Activated CD4-positive, alpha-beta memory T cell treated with anti-CD3 and anti-CD28 coated beads, Interleukin-2, amount 10 ng/mL, durations not matched to agents 7 days and 5 days (primary cell): ENCODE data around the gene GRAPL. TPM values are rescaled to one million over a fixed set of nuclear protein-coding genes. Genes with fewer than 3 reads are reported as not detected.
"Not testable (repeated sequence)": the region's sequence is repeated elsewhere in the genome, so short reads cannot be mapped to it uniquely, and the experiment has no call there.

ENCODE experiments used
- CTCF ChIA-PET: fragments of 350-600 bp; sonication (Branson Sonifier 250); formaldehyde crosslinking; loops from one replicate; lab custom pipeline; 2021; ENCODE audit warnings: antibody characterized with exemption, inconsistent platforms; lab: Charles Lee
- POLR2A ChIA-PET: fragments of 350-600 bp; sonication (Branson Sonifier 250); formaldehyde crosslinking; loops from one replicate; lab custom pipeline; 2021; ENCODE audit warnings: antibody characterized with exemption; lab: Charles Lee
- DNase-seq: peaks from one replicate; pipeline ENCODE4 v3.0.0-alpha.2; 2020
- H3K27ac Mint-ChIP-seq: one replicate; pipeline ENCODE4 v1.8.0; 2021; ENCODE audit warnings: mild to moderate bottlenecking, mixed read lengths
- H3K27me3 Mint-ChIP-seq: one replicate; pipeline ENCODE4 v1.8.0; 2021; ENCODE audit warnings: mixed read lengths
- H3K36me3 Mint-ChIP-seq: one replicate; pipeline ENCODE4 v1.8.0; 2021; ENCODE audit warnings: low read depth, mixed read lengths
- H3K4me1 Mint-ChIP-seq: one replicate; pipeline ENCODE4 v1.8.0; 2021; ENCODE audit warnings: mixed read lengths
- H3K4me3 Mint-ChIP-seq: one replicate; pipeline ENCODE4 v1.8.0; 2021; ENCODE audit warnings: mild to moderate bottlenecking, mixed read lengths
- H3K9me3 Mint-ChIP-seq: one replicate; pipeline ENCODE4 v1.8.0; 2021; ENCODE audit warnings: mixed read lengths
- total RNA-seq, 2 experiments: library from RNA; stranded (reverse); gene quantifications; one replicate each; pipeline ENCODE4 v1.2.3, GENCODE V29; 2021

Gene GRAPL
- total RNA-seq, 2 experiments from 2014 or later, result 9.2 to 10.1 TPM

DNA sequence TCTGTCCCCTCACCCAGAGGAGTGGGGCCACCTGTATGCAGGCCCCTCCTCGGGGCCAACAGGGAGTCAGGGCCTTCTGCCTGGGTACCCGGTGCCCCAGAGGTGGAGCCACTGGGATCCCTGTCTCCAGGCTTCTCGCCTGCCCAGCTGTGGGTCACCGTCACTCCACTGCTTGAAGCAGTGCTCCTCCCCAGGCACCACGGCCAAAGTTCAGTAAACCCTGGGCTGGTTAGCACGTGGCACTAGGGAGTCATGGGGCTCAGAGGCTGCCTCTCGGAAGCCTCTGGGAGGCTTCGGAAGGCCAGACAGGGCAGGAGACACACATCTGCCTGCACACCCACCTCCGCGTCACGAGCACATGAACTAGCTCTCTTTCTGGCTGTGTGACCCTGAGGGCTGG, 18.1 kb downstream of the GRAPL start:
- H3K27me3 Mint-ChIP-seq, H3K27ac Mint-ChIP-seq, DNase-seq, H3K36me3 Mint-ChIP-seq, H3K4me3 Mint-ChIP-seq, H3K4me1 Mint-ChIP-seq, CTCF ChIA-PET, POLR2A ChIA-PET, H3K9me3 Mint-ChIP-seq: not testable (repeated sequence)

DNA sequence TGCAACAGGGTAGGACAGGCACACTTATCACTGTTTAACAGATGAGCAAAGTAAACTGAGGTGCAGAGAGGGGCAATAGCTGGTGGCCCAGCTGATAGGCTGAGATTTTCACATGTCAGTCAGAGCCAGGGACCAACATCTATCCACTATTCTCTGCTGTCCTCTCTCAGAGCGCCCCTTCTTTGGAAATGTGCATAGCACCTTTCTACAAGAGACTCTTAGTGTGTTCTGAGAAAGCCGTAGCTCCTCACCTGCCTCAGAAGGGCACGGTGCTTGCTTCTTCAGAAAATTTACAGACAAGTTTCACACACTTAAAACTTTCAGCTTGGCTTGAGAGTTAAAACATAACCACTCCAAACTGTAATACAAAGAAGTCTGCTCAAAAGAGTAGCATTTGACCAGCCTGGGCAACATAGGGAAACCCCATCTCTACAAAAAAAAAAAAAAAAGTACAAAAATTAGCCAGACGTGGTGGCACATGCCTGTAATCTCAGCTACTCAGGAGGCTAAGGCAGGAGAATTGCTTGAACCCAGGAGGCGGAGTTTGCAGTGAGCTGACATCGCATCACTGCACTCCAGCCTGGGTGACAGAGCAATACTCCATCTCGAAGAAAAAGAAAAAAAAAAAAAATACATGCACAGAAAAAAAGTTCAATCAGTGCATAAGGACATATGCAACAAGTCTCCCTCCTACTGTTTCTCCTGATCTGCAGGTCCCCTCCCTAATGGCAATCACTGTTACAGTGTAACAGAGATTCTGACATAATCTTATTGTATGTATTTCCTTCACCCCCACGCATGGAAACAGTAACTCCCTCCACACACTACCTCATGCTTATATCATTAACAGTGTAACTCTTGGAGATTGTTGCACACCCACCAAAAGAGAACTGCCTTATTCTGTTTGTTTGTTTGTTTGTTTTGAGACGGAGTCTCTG, 23.6 kb downstream of the GRAPL start:
- H3K4me3 Mint-ChIP-seq, H3K27ac Mint-ChIP-seq, POLR2A ChIA-PET, H3K36me3 Mint-ChIP-seq, CTCF ChIA-PET, H3K4me1 Mint-ChIP-seq, DNase-seq, H3K27me3 Mint-ChIP-seq, H3K9me3 Mint-ChIP-seq: not testable (repeated sequence)

DNA sequence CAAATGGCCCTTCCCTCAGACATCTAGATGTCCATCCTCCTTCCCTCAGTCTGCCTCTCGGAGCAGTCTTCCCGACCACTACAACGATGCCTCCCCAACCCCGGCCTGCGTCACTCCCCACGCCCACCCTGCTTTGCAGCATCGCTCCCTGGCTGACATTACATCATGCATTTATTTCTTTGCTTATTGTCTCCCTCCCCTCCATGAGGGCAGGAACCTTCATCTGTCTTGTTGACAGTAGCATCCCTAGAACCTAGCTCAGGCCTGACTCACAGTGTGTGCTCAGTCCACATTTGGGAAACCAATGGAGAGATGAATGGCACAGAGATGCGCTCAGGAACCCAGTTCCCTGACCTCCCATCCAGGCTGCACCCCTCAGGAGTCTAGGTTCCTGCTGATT, 30.2 kb downstream of the GRAPL start:
- H3K36me3 Mint-ChIP-seq, H3K27ac Mint-ChIP-seq, POLR2A ChIA-PET, H3K4me3 Mint-ChIP-seq, DNase-seq, CTCF ChIA-PET, H3K9me3 Mint-ChIP-seq, H3K27me3 Mint-ChIP-seq, H3K4me1 Mint-ChIP-seq: not testable (repeated sequence)

DNA sequence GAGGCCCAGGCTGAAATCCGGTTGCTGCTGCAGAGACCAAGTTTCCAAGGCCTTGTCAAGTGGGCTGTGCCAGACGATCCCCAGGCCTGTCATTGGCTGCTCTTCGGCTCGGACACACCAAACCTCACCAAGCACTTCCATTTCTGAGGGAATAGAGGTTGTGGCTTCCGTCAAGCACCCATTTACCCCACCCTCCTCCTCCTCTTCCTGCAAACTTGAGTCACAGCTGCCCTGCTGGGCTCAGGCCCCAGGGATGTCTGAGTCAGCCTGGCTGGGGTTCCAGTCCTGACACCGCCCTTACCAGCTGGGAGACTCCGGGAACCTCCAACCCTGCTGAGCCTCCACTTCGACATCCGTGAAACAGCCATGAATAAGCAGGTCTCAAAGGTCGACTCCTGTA, 31.1 kb downstream of the GRAPL start:
- H3K4me3 Mint-ChIP-seq, H3K27ac Mint-ChIP-seq, H3K27me3 Mint-ChIP-seq, POLR2A ChIA-PET, H3K4me1 Mint-ChIP-seq, H3K36me3 Mint-ChIP-seq, CTCF ChIA-PET, H3K9me3 Mint-ChIP-seq, DNase-seq: not testable (repeated sequence)

DNA sequence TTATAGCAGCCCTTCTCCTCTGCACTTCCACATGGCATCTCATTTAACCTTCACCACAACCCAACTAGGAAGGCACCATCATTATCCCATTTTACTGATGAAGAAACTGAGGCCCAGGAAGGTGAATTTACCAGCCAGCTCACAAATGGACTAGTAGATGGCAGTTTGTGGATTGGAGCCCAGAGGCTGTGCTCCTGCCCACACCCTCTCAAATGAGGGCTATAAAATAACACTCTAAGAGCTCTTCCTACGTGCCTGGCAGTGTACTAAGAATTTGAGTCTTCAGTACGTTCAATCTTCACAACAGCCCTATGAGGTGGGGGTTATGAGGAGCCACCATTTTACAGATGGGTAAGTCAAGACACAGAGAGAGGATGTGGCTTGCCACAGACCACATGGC, 31.5 kb downstream of the GRAPL start:
- not testable (repeated sequence) for H3K36me3 Mint-ChIP-seq

DNA sequence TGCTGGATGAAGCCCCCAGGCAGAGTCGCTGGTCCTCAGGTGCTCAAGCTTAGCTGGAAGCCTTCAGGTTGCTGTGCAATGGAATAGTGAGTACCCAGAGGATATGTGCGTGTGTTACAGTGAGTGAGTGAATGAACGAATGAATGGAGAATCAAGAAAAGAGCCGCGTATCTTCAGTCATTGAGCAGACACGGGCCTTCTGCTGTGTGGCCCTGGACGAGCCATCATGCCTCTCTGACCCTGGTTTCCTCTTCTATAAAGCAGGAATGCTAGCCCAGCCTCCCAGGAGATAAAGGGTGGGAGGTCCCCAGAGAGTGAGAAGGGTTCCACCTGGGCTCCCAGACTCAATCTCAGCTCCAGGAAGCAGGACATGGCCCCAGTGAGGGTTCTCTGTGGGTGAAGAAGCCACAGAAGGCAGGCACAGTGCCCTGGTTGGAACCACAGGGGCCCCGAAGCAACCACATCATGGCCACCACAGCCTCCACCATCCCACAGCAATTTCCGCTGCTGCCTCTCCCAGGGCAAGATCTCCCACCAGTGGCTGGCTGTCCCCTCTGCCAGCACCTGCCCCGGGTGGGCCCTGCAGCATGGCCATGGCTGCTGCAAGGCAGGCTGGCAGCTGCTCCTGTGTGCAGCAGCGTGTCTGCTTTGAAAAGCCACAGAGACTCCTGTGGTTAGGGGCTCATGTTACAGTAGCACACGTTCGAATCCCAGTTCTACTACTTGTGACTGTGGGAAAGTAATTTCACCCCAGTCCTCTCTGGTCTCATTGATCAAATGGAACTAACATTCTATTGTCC, 34.1 kb downstream of the GRAPL start:
- POLR2A ChIA-PET, H3K27ac Mint-ChIP-seq, CTCF ChIA-PET, H3K27me3 Mint-ChIP-seq, H3K9me3 Mint-ChIP-seq, DNase-seq, H3K4me1 Mint-ChIP-seq, H3K4me3 Mint-ChIP-seq, H3K36me3 Mint-ChIP-seq: not testable (repeated sequence)

More for the DNA sequence above, 31.5 kb downstream of the GRAPL start:
- H3K27ac Mint-ChIP-seq, DNase-seq, H3K4me3 Mint-ChIP-seq, H3K4me1 Mint-ChIP-seq, POLR2A ChIA-PET, H3K9me3 Mint-ChIP-seq, CTCF ChIA-PET, H3K27me3 Mint-ChIP-seq: not testable (repeated sequence)

DNA sequence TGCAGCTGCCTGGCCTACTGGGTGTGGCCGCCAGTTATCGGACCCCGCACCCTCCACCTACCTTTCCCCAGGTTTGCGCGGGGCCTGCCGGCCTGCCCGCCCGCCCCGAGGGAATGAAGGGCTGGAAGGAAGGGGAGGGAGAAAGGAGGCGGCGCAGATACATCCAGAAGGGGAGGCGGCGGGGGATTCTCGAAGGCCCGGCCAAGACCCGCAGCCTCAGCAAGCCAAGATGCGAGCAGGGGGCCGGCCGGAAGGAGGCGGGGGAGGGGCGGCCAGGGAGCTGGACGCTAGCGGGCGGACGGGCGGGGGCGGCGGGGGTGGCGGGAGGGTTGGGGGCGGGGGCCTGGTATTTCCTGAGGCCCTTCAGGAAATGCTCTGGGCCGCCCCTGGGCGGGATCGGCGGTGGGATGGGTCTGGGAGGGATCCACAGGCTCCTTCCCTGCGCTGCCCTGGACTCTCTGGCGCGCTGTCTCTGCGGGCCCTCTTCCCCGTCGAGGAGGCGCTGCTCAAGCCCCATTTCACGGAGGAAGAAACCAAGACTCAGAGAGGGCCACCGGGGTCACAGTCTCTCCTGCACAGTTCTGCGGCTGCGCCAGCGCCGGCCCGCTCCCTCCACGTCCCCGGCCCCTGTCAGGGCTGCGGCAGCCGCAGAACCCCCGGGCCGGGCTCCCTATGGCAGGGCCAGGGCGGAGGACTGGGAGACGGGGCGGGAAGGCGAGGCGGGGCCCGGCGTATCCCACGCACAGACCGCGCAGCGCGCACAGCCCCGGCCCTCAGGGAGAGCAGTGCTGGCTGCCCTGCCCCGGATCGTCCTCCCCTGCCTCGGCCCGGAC, 35.2 kb downstream of the GRAPL start:
- CTCF ChIA-PET, H3K27me3 Mint-ChIP-seq, POLR2A ChIA-PET, DNase-seq, H3K4me3 Mint-ChIP-seq, H3K36me3 Mint-ChIP-seq, H3K27ac Mint-ChIP-seq, H3K4me1 Mint-ChIP-seq, H3K9me3 Mint-ChIP-seq: not testable (repeated sequence)

DNA sequence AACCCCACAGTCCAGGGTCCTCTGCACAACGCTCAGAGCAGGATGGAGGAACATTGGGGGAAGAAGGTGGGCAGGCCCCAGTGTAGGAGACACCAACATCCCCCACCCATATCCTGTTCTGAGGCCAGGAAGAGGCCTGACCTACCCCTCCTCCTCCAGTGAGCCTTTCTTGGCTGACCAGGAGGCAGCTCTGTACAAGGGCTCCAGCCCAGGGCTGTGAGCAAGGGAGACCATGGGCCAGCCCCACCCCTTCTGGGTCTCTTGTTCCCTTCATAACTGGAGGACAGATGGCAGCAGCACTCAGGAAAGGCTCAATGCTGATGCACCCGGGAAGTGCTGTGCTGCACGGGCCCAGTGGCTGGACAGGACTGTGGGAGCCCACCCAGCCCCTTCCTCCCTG, 47.0 kb downstream of the GRAPL start:
- H3K4me1 Mint-ChIP-seq, H3K9me3 Mint-ChIP-seq, CTCF ChIA-PET, H3K27me3 Mint-ChIP-seq, DNase-seq, H3K36me3 Mint-ChIP-seq, H3K27ac Mint-ChIP-seq, POLR2A ChIA-PET, H3K4me3 Mint-ChIP-seq: not testable (repeated sequence)

DNA sequence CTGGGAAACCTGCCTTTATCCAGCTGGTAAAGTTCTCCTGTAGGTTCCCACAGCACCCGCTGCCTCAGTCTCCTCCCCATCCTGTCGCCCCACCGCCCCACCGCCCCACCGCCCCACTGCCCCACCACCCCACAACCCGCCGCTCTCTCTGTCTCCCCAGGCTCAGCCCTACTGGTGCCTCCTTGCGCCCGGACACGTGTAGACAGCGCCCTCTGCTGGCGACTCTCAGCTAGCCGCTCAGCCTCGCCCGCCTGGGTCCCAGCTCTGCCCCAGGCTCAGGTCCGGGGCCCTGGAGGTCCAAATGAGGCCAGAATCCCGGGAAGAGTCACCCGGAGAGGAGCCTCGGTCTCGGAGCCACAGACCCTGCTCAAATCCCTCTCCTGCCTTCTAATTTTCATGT, 48.0 kb downstream of the GRAPL start:
- H3K4me3 Mint-ChIP-seq, POLR2A ChIA-PET, H3K4me1 Mint-ChIP-seq, H3K27ac Mint-ChIP-seq, DNase-seq, H3K9me3 Mint-ChIP-seq, H3K36me3 Mint-ChIP-seq, H3K27me3 Mint-ChIP-seq, CTCF ChIA-PET: not testable (repeated sequence)

DNA sequence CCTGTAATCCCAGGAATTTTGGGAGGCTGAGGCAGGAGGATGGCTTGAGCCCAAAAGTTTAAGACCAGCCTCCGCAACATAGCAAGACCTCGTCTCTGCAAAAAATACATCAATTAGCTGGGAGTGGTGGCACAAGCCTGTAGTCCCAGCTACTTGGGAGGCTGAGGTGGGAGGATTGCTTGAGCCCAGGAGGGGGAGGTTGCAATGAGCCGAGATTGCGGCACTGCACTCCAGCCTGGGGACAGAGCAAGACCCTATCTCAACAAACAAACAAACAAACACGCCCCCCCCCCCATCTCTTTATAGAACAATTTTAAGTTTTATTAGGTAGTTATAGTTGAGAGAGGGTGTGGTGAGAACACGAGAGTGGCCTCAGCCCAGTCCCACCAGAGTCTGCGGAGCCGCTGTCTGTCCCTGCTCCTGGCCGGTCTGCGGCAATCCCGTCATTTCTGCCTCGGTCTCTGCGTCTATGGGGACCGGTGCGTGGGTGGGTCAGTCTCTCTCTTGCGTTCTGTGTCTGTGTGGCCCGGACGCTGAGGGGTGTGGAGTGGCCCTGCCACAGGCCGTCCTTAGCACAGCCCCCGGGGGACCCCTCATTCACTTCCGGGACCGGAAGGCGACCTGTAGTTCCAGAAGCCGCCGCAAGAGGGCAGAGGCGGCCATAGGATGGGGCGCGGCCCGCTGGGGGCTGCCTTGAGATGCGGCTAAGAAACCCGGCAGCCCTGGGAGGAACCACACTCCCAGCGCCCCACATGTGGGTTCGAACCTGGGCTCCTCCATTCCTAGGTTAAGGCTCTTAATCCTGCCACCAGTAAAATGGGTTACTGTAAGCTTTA, 53.9 kb downstream of the GRAPL start:
- H3K9me3 Mint-ChIP-seq, H3K4me3 Mint-ChIP-seq, H3K36me3 Mint-ChIP-seq, POLR2A ChIA-PET, CTCF ChIA-PET, DNase-seq, H3K4me1 Mint-ChIP-seq, H3K27me3 Mint-ChIP-seq, H3K27ac Mint-ChIP-seq: not testable (repeated sequence)

DNA sequence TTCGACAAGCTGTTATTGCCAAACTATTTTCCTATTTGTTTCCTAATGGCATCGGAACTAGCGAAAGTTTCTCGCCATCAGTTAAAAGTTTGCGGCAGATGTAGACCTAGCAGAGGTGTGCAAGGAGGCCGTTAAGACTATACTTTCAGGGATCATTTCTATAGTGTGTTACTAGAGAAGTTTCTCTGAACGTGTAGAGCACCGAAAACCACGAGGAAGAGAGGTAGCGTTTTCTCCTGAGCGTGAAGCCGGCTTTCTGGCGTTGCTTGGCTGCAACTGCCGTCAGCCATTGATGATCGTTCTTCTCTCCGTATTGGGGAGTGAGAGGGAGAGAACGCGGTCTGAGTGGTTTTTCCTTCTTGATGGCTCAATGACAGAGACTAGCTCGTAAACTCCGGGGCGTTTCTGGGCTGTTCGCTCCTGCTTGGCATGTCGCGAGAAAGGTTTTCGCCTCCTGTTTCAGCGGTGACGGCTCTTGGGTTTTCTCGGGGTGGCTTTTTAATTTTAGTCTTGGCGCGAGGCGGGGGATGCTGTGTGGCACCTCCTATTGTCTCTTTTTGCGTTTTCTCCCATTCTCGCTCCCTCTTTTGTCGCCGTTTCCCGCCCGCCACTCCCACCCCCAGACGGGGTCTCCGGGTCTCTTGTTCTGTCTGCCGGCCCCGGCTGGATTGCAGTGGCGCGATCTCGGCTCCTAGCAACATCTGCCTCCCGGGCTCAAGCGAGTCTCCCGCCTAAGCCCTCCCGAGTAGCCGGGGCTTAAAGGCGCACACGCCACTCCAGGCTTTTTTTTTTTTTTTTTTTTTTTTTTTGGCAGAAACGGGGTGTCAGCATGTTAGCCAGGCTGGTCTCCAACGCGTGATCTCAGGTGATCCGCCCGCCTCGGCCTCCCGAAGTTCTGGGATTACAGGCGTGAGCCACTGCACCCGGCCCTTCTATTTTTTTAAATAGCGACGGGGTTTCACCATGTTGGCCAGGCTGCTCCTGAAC, 60.8 kb downstream of the GRAPL start:
- H3K4me3 Mint-ChIP-seq, DNase-seq, POLR2A ChIA-PET, H3K9me3 Mint-ChIP-seq, H3K4me1 Mint-ChIP-seq, H3K27me3 Mint-ChIP-seq, CTCF ChIA-PET, H3K36me3 Mint-ChIP-seq, H3K27ac Mint-ChIP-seq: not testable (repeated sequence)
